ENCODE measurements around the gene ADM.
"Not testable (repeated sequence)": the region's sequence is repeated elsewhere in the genome, so short reads cannot be mapped to it uniquely, and the experiment has no call there.

DNA sequence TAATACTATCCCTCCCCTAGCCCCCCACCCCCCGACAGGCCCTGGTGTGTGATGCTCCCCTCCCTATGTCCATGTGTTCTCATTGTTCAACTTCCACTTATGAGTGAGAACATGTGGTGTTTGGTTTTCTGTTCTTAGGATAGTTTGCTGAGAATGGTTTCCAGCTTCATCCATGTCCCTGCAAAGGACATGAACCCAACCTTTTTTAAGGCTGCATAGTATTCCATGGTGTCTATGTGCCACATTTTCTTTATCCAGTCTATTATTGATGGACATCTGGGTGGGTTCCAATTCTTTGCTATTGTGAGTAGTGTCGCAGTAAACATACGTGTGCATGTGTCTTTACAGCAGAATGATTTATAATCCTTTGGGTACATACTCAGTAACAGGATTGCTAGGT, 40.2 kb upstream of the ADM start:
- not testable (repeated sequence) for TF ChIP-seq FOS (IDR thresholded peaks at IDR 0.05; ENCODE audit: borderline replicate concordance, insufficient read depth, low read length); CTCF (IDR thresholded peaks at IDR 0.05; ENCODE audit: extremely low read depth in 1 of 2, insufficient read depth in 1 of 2, low read depth in 1 of 2, low read length in 2 of 2); POLR2A (IDR thresholded peaks at IDR 0.05; ENCODE audit: low read depth, low read length); POLR2AphosphoS5 (IDR thresholded peaks at IDR 0.05; ENCODE audit: insufficient read depth, low read depth, low read length); EZH2 (IDR thresholded peaks at IDR 0.05; ENCODE audit: borderline replicate concordance, low read depth, low read length, severe bottlenecking); MYC (IDR thresholded peaks at IDR 0.05; ENCODE audit: low read depth, low read length); GATA2 (IDR thresholded peaks at IDR 0.05; ENCODE audit: insufficient read depth, insufficient read length, low read depth, low read length); JUN (IDR thresholded peaks at IDR 0.05; ENCODE audit: borderline replicate concordance, insufficient read depth, insufficient read length, low read depth)
- TF ChIP-seq, protein P1, sequence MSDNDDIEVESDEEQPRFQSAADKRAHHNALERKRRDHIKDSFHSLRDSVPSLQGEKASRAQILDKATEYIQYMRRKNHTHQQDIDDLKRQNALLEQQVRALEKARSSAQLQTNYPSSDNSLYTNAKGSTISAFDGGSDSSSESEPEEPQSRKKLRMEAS (IDR thresholded peaks at IDR 0.05; ENCODE audit: insufficient read depth, insufficient read length): not testable (repeated sequence)

All from endothelial cell of umbilical vein (primary cell).